GM12878 (cell line): ENCODE data around the gene PCGF6. TPM values are rescaled to one million over a fixed set of nuclear protein-coding genes. Genes with fewer than 3 reads are reported as not detected.

Experiments
- ATAC-seq: fragments of 200-7000 bp; cut with Tn5 transposase; 3 replicates; pipeline ENCODE4 v1.9.1; 2020; ENCODE audit warnings: mild to moderate bottlenecking, moderate library complexity
- BruUV-seq: library from RNA; stranded (reverse); fragments of 400-500 nt; replicated peaks from 2 replicates; lab custom pipeline; 2021; lab: Mats Ljungman, UMichigan
- CTCF ChIA-PET: fragments of 300-600 bp; sonication (Branson Sonifier 250); formaldehyde crosslinking; extraction: SDS; loops from one replicate; lab custom pipeline; 2021; ENCODE audit warnings: inconsistent platforms; lab: Yijun Ruan, JAX
- POLR2A ChIA-PET: fragments of 350-600 bp; formaldehyde crosslinking; extraction: SDS; loops from one replicate; lab custom pipeline; 2021; ENCODE audit warnings: inconsistent platforms; lab: Charles Lee
- RAD21 ChIA-PET: fragments of 300-600 bp; sonication (Branson Sonifier 250); formaldehyde crosslinking; loops from one replicate; lab custom pipeline; 2023; ENCODE audit warnings: antibody characterized with exemption; ENCODE audit not compliant: unreplicated experiment; lab: Charles Lee
- SMC1A ChIA-PET: fragments of 300-600 bp; sonication (Branson Sonifier 250); formaldehyde crosslinking; loops from one replicate; lab custom pipeline; 2023; ENCODE audit not compliant: unreplicated experiment, uncharacterized antibody; lab: Charles Lee
- DNase-seq: peaks from one replicate; pipeline ENCODE4 v3.0.0-alpha.2; 2011; ENCODE audit warnings: low read depth, low spot score
- FAIRE-seq: peaks from 3 replicates; lab custom pipeline; 2011; peaks lifted over from hg19 to GRCh38; lab: Jason Lieb, UNC
- H2AFZ ChIP-seq: 2 replicates; pipeline ENCODE4 v1.6.0; 2011; ENCODE audit warnings: low read depth, low read length, control low read depth; ENCODE audit not compliant: control insufficient read depth
- H3K27ac ChIP-seq: 2 replicates; pipeline ENCODE4 v1.5.1; 2011; ENCODE audit warnings: control low read depth; ENCODE audit not compliant: control insufficient read depth, insufficient read depth
- H3K27me3 ChIP-seq, 2 experiments: replicated peaks in 1 of 2; 2 replicates each; pipeline versions ENCODE4 v1.6.0 to v1.6.1; 2011; ENCODE audit warnings: low read length in 1 of 2; ENCODE audit not compliant: control insufficient read depth in 2 of 2, insufficient read depth in 2 of 2
- H3K36me3 ChIP-seq, 2 experiments: 2 replicates each; pipeline ENCODE4 v1.5.1; 2011; ENCODE audit warnings: low read length in 1 of 2; ENCODE audit not compliant: control insufficient read depth in 2 of 2, insufficient read depth in 2 of 2
- H3K4me1 ChIP-seq: 2 replicates; pipeline ENCODE4 v1.6.1; 2011; ENCODE audit warnings: mild to moderate bottlenecking, low read length, moderate library complexity, mixed read lengths; ENCODE audit not compliant: control insufficient read depth, insufficient read depth
- H3K4me2 ChIP-seq: 2 replicates; pipeline ENCODE4 v1.6.0; 2011; ENCODE audit warnings: control low read depth; ENCODE audit not compliant: control insufficient read depth, insufficient read depth
- H3K4me3 ChIP-seq: fragments of 200-600 bp; sonication (generic); 2 replicates; pipeline ENCODE4 v1.5.1; 2016
- H3K79me2 ChIP-seq: 2 replicates; pipeline ENCODE4 v1.6.0; 2011; ENCODE audit warnings: low read length; ENCODE audit not compliant: control insufficient read depth, insufficient read depth
- H3K9ac ChIP-seq: 2 replicates; pipeline ENCODE4 v1.8.0; 2011; ENCODE audit warnings: low read length, control low read depth, mixed read lengths; ENCODE audit not compliant: control insufficient read depth, insufficient read depth
- H3K9me3 ChIP-seq: replicated peaks from 3 replicates; pipeline ENCODE4 v1.5.1; 2011; ENCODE audit warnings: mild to moderate bottlenecking, low read length; ENCODE audit not compliant: control insufficient read depth, insufficient read depth
- H4K20me1 ChIP-seq: 2 replicates; pipeline ENCODE4 v1.6.0; 2011; ENCODE audit not compliant: control insufficient read depth, insufficient read depth
- WGBS: methylation state at CpG from one replicate; pipeline ENCODE4 v1.1.6; 2016; ENCODE audit warnings: low lambda C conversion rate; ENCODE audit not compliant: insufficient replicate concordance, insufficient coverage; ENCODE audit errors: missing lambda C conversion rate; 5-methylcytosine and 5-hydroxymethylcytosine counted together
- in situ Hi-C: fragments of 300-500 bp; cut with MboI; formaldehyde crosslinking; loops from 9 replicates; pipeline ENCODE4 v1.14.3; 2018; ENCODE audit warnings: mixed read lengths
- intact Hi-C: fragments of 100-400 bp; cut with micrococcal nuclease; formaldehyde crosslinking; loops from one replicate; pipeline ENCODE4 v1.14.2; 2022; ENCODE audit not compliant: unreplicated experiment
- polyA plus RNA-seq, 11 experiments: library from polyadenylated mRNA; depleted of rRNA in 4 of 11; unstranded in 6 of 11; stranded (reverse) in 5 of 11; fragments of >200 nt; fragmentation: Nextera tagmentation in 4 of 11; fragmentation: Illumina TruSeq in 1 of 11; extraction: Ambion mirVana in 4 of 11; extraction: Trizol in 1 of 11; gene quantifications; 1 replicate in 1 of 11; 2 replicates in 10 of 11; pipeline versions ENCODE4 v1.2.1 to v1.2.3, GENCODE V29; 2011 to 2016; ENCODE audit warnings: inconsistent platforms in 2 of 11, missing spikeins in 2 of 11, low read depth in 1 of 11
- total RNA-seq, 4 experiments: library from RNA; depleted of rRNA in 3 of 4; stranded (reverse); fragments of >200 nt in 3 of 4; fragmentation: Illumina TruSeq in 1 of 4; extraction: Trizol in 1 of 4; gene quantifications; 2 replicates each; pipeline versions ENCODE4 v1.2.1 to v1.2.3, GENCODE V29; 2013 to 2021
- TF ChIP-seq, protein P1 (sequence below): fragments of 450-650 bp; formaldehyde crosslinking; IDR thresholded peaks from 2 replicates; pipeline ENCODE4 v1.4.0; 2022; ENCODE audit warnings: mild to moderate bottlenecking, moderate library complexity
- TF ChIP-seq, protein P2 (sequence below): IDR thresholded peaks from 2 replicates; pipeline ENCODE4 v1.6.1; 2012; ENCODE audit warnings: mild to moderate bottlenecking, low read depth, low read length

Gene PCGF6
- total and polyA plus RNA-seq, 10 of the 15 experiments (the other 5 are each of a cell fraction or from before 2014, with no cell fraction given): 6.5 to 19.1 (median 12.7) TPM

DNA sequence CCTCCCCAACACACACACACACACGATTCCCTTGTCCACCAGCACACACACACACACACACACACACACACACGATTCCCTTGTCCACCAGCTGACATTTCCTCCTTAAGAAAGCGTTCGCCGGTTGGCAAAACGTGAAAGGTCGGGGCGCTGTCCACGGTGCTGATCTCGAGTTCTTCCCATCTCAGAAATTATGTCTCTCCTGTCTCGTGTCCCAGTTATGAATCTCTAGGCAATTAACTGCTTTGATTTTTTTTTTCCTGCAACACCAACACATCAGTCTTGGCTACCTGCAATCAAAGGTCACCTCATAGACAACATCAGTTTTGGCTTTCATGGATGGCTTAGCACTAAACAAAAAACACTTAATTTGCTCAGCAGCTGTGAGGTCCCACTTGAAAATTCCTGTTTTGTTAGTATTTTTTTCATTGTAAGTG lies 72.1 kb downstream of the PCGF6 start:
- 35% methylated on average over 11 of the region's 11 CpGs for WGBS
- Histone ChIP-seq H3K9me3 (no peaks in the 10 kb centered on the region; the same call in 2 of the 3 replicates), H3K4me3 (no peak overlapping the region), H2AFZ (no peak overlapping the region)
- in situ Hi-C loops: no loop called here
- RAD21 ChIA-PET: interaction anchor here (1.2 kb wide), 1 partner anchor 361 kb away, joined by 3 read pairs; the partner anchor contains the start of gene CNNM2
- CTCF ChIA-PET: interaction anchor here (0.6 to 1.0 kb wide), 2 partner anchors 55 to 312 kb away, joined by 3 read pairs; no protein-coding TSS in a partner anchor
- no peak for DNase-seq
- ATAC-seq: no peak
- BruUV-seq: no TSS peak
- peak; percentile 47 for FAIRE-seq
- TF ChIP-seq, protein P1, sequence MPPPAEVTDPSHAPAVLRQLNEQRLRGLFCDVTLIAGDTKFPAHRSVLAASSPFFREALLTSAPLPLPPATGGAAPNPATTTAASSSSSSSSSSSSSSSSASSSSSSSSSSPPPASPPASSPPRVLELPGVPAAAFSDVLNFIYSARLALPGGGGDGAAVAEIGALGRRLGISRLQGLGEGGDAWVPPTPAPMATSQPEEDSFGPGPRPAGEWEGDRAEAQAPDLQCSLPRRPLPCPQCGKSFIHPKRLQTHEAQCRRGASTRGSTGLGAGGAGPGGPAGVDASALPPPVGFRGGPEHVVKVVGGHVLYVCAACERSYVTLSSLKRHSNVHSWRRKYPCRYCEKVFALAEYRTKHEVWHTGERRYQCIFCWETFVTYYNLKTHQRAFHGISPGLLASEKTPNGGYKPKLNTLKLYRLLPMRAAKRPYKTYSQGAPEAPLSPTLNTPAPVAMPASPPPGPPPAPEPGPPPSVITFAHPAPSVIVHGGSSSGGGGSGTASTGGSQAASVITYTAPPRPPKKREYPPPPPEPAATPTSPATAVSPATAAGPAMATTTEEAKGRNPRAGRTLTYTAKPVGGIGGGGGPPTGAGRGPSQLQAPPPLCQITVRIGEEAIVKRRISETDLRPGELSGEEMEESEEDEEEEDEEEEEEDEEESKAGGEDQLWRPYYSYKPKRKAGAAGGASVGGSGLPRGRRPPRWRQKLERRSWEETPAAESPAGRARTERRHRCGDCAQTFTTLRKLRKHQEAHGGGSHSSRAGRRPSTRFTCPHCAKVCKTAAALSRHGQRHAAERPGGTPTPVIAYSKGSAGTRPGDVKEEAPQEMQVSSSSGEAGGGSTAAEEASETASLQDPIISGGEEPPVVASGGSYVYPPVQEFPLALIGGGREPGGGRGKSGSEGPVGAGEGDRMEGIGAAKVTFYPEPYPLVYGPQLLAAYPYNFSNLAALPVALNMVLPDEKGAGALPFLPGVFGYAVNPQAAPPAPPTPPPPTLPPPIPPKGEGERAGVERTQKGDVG (CRISPR knock-in tag): no peak
- TF ChIP-seq, protein P2, sequence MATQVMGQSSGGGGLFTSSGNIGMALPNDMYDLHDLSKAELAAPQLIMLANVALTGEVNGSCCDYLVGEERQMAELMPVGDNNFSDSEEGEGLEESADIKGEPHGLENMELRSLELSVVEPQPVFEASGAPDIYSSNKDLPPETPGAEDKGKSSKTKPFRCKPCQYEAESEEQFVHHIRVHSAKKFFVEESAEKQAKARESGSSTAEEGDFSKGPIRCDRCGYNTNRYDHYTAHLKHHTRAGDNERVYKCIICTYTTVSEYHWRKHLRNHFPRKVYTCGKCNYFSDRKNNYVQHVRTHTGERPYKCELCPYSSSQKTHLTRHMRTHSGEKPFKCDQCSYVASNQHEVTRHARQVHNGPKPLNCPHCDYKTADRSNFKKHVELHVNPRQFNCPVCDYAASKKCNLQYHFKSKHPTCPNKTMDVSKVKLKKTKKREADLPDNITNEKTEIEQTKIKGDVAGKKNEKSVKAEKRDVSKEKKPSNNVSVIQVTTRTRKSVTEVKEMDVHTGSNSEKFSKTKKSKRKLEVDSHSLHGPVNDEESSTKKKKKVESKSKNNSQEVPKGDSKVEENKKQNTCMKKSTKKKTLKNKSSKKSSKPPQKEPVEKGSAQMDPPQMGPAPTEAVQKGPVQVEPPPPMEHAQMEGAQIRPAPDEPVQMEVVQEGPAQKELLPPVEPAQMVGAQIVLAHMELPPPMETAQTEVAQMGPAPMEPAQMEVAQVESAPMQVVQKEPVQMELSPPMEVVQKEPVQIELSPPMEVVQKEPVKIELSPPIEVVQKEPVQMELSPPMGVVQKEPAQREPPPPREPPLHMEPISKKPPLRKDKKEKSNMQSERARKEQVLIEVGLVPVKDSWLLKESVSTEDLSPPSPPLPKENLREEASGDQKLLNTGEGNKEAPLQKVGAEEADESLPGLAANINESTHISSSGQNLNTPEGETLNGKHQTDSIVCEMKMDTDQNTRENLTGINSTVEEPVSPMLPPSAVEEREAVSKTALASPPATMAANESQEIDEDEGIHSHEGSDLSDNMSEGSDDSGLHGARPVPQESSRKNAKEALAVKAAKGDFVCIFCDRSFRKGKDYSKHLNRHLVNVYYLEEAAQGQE: peak; percentile 97
- TF ChIP-seq, all 136 proteins: peak for 1
- H3K9ac ChIP-seq: no peak overlapping the region
- H3K4me1 ChIP-seq: no peaks in the 10 kb centered on the region; the same call in 1 of the 2 replicates
- H3K79me2 ChIP-seq: no peaks in the 10 kb centered on the region
- ChIA-PET SMC1A (no interaction called here), POLR2A (no interaction called here)
- peaks cover 0 to 6% of the 10 kb centered on the region in 2 experiments for H3K27me3 ChIP-seq
- no peaks in the 10 kb centered on the region for H3K36me3 ChIP-seq
- no peak overlapping the region for H3K27ac ChIP-seq
- H3K4me2 ChIP-seq: no peak overlapping the region
- intact Hi-C loops: no loop called here
- peaks cover 3% of the 10 kb centered on the region; the same call in 1 of the 2 replicates for H4K20me1 ChIP-seq
